ENCODE results near the gene MAP2K5.

DNA sequence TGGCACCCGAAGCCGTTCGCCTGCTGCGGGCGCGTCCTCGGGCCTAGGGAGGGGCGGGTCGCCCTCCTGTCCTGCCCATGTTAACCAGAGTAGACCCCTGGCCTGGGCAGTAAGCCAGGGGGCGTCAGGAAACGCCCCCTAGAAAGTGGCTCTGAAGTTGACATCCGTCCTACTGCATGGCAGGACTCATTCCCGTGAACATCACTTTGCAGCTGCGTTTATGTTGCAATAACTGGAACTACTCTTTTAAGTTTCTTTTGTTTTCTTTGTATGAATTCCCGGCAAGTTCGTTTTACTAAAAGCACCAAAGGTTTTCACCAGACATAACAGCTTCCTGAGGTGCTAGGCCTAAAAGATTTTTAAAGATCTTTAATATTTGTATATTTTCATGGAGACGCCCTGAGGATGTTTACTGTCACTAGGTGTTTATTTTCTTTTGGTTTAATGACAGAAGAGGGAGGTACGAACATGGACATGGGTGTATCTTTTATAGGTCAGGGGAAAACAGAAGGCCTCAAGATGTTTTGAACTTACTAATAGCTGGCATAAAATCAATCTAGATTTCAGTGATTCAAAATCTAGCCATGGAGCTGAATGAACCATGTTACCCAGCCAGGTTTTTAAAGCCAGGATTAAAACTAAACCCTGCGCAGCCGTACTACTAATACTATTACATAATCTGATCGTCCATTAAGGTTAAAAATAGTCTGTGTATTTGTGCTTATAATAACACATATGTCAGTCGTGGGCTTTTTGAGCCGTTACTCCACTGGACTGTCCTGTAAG is 20.5 kb upstream of the MAP2K5 start:
- TF ChIP-seq GLIS3 (CRISPR knock-in tag; IDR thresholded peaks at IDR 0.05): no peak
- TF ChIP-seq ZFP3 (CRISPR knock-in tag; IDR thresholded peaks at IDR 0.05): no peak
